MM.1S (cell line): Measurements from ENCODE around the gene SPEG.
A peak's percentile ranks its signal among the peaks of the same experiment; 100 is the strongest.

Experiments
- DNase-seq: peaks from one replicate; pipeline ENCODE4 v3.0.0-alpha.2; 2015
- H2AFZ ChIP-seq: fragments of 300-600 bp; sonication (generic); 2 replicates; pipeline ENCODE4 v1.6.0; 2016; ENCODE audit warnings: antibody characterized with exemption, low read length
- H3F3A ChIP-seq: fragments of 300-600 bp; sonication (generic); 2 replicates; pipeline ENCODE4 v1.6.1; 2016; ENCODE audit warnings: mild to moderate bottlenecking, antibody characterized with exemption, low read length, moderate library complexity, mixed read lengths; ENCODE audit not compliant: insufficient read depth
- H3K27ac ChIP-seq: fragments of 300-600 bp; sonication (generic); 2 replicates; pipeline ENCODE4 v1.5.1; 2016; ENCODE audit warnings: mild to moderate bottlenecking, low read length
- H3K27me3 ChIP-seq: fragments of 300-600 bp; sonication (generic); replicated peaks from 2 replicates; pipeline ENCODE4 v1.6.0; 2016; ENCODE audit warnings: low read length; ENCODE audit not compliant: insufficient read depth
- H3K36me3 ChIP-seq: fragments of 300-600 bp; sonication (generic); replicated peaks from 2 replicates; pipeline ENCODE4 v1.6.1; 2016; ENCODE audit warnings: mild to moderate bottlenecking, low read length, mixed read lengths; ENCODE audit not compliant: insufficient read depth
- H3K4me1 ChIP-seq: fragments of 300-600 bp; sonication (generic); 2 replicates; pipeline ENCODE4 v1.6.1; 2016; ENCODE audit warnings: low read length, mixed read lengths
- H3K4me2 ChIP-seq: fragments of 300-600 bp; sonication (generic); 2 replicates; pipeline ENCODE4 v1.6.0; 2016; ENCODE audit warnings: low read depth, low read length
- H3K4me3 ChIP-seq: fragments of 300-600 bp; sonication (generic); 2 replicates; pipeline ENCODE4 v1.5.1; 2016; ENCODE audit warnings: low read length, mixed read lengths
- H3K79me2 ChIP-seq: fragments of 300-600 bp; sonication (generic); 2 replicates; pipeline ENCODE4 v1.6.1; 2016; ENCODE audit warnings: mixed run types, low read length, mixed read lengths
- H3K9ac ChIP-seq: fragments of 300-600 bp; sonication (generic); 2 replicates; pipeline ENCODE4 v1.6.1; 2016; ENCODE audit warnings: low read length, mixed read lengths
- H3K9me2 ChIP-seq: fragments of 300-600 bp; sonication (generic); replicated peaks from 2 replicates; pipeline ENCODE4 v1.6.1; 2016; ENCODE audit warnings: mild to moderate bottlenecking, low read length, mixed read lengths; ENCODE audit not compliant: insufficient read depth
- H3K9me3 ChIP-seq: fragments of 300-600 bp; sonication (generic); replicated peaks from 2 replicates; pipeline ENCODE4 v1.6.1; 2016; ENCODE audit warnings: mild to moderate bottlenecking, low read length, mixed read lengths; ENCODE audit not compliant: insufficient read depth
- H4K20me1 ChIP-seq: fragments of 300-600 bp; sonication (generic); 2 replicates; pipeline ENCODE4 v1.6.1; 2016; ENCODE audit warnings: mild to moderate bottlenecking, low read length, moderate library complexity, mixed read lengths; ENCODE audit not compliant: insufficient read depth
- EZH2 ChIP-seq: fragments of 300-600 bp; sonication (generic); optimal IDR thresholded peaks from 2 replicates; pipeline ENCODE3; 2017; ENCODE audit warnings: low read depth, mild to moderate bottlenecking, antibody characterized with exemption, low read length, mixed read lengths
- EZH2phosphoT487 ChIP-seq: fragments of 300-600 bp; sonication (generic); IDR thresholded peaks from 2 replicates; pipeline ENCODE4 v1.6.1; 2018; ENCODE audit warnings: antibody characterized with exemption, low read length
- TF ChIP-seq, protein P1 (sequence below): fragments of 300-600 bp; sonication (generic); IDR thresholded peaks from 2 replicates; pipeline ENCODE4 v1.5.1; 2016; ENCODE audit warnings: antibody characterized with exemption, low read length, mixed read lengths

Gene SPEG

DNA sequence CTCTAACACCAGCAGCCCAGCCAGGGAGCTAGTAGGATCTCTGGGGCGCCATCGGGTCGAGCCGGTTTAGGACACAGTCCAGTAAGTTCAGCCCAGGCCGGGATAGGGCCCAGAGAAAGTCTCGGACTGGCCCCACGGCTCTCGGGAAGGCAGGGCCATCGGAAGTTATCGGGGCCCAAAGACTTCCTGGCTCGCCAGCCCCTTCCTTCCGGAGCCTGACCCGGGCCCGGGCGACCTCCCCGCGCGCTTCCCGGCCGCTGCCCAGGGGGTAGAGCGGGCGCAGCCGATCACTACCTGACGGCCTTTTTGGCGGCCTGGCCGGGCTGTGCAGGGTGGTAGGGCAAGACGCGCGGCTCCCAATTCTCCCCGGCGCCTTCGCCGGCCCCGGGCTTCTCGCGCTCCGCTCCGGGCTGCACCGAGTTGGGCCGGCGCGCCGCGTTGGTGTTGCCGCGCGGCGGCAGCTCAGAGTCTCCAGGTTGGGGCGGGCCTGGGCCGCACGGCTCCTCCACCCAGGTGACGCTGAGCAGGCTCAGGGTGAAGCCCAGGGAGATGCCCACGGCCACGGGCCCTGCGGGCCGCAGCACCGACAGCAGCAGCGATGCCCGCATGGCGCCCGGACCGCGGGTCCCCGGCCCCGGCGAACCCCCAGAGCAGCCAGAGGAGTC is 108.4 kb downstream of the SPEG start:
- H3F3A ChIP-seq, result peaks cover 9% of the 10 kb centered on the region
- TF ChIP-seq, protein P1, sequence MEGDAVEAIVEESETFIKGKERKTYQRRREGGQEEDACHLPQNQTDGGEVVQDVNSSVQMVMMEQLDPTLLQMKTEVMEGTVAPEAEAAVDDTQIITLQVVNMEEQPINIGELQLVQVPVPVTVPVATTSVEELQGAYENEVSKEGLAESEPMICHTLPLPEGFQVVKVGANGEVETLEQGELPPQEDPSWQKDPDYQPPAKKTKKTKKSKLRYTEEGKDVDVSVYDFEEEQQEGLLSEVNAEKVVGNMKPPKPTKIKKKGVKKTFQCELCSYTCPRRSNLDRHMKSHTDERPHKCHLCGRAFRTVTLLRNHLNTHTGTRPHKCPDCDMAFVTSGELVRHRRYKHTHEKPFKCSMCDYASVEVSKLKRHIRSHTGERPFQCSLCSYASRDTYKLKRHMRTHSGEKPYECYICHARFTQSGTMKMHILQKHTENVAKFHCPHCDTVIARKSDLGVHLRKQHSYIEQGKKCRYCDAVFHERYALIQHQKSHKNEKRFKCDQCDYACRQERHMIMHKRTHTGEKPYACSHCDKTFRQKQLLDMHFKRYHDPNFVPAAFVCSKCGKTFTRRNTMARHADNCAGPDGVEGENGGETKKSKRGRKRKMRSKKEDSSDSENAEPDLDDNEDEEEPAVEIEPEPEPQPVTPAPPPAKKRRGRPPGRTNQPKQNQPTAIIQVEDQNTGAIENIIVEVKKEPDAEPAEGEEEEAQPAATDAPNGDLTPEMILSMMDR, result no peak
- TF ChIP-seq EZH2 (no peak), EZH2phosphoT487 (no peak)
- H3K9ac ChIP-seq, result peak overlapping the region; percentile 93
- no peaks in the 10 kb centered on the region for H3K36me3 ChIP-seq
- H3K9me3 ChIP-seq, result no peaks in the 10 kb centered on the region
- no peaks in the 10 kb centered on the region for H3K27me3 ChIP-seq
- peaks cover 11% of the 10 kb centered on the region for H3K79me2 ChIP-seq
- peak overlapping the region; percentile 94 for H3K27ac ChIP-seq
- peak overlapping the region; percentile 84 for H3K4me3 ChIP-seq
- peak overlapping the region; percentile 79 for H3K4me2 ChIP-seq
- H4K20me1 ChIP-seq, result no peaks in the 10 kb centered on the region
- no peaks in the 10 kb centered on the region for H3K9me2 ChIP-seq
- peak; percentile 45 for DNase-seq
- peak overlapping the region; percentile 85 for H2AFZ ChIP-seq
- H3K4me1 ChIP-seq, result 0 out of 2 replicates have a peak, but pooled peaks cover 4% of the 10 kb centered on the region

DNA sequence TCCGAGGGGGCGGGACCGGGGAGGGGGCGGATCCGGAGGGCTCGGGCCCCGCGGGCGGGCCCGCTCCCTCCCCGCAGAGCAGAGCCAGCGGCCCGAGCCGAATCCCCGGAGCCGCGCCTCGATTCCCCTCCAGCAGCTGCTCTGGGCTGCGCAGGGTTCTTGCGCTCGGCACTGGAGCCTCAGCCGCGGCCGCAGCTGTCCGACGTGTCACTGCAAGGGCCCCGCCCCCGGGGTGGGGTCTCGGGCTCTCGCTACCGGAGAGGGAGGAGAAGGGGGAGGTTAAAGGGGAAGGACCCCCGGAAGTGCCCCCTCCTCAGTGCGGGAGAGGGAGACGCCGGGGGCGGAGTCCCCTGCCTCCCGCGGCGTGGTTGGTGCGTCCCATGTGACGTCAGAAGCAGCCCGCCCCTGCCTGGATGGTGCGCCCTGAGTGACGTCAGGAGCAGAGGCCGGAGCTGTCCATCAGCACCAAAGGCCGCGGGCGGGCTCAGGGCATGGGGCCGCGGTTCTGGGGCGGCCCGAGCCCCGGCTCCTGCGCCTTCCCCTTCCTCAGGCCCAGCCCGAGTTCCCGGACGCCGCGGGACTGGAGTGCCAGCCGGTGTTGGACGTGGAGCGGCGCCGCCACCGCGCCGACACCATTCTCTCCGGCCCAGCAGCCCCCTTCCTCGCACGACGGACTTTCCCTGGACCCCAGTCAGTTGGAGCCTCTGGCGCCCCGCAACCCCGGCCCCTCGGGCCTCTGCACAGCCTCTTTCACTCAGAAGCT is 109.1 kb downstream of the SPEG start, which contains the start of the genes CHPF and TMEM198:
Gene CHPF (minus strand): TSS at position 214 of the 763 bp plus-strand sequence. CDS start 271 bp downstream, outside the sequence.
Gene TMEM198 (plus strand): TSS at position 433 of the 763 bp plus-strand sequence. CDS start 700 bp downstream, outside the sequence.
- TF ChIP-seq EZH2phosphoT487 (no peak), EZH2 (no peak)
- TF ChIP-seq, protein P1, result no peak
- no peaks in the 10 kb centered on the region for H3K9me2 ChIP-seq
- H3K4me2 ChIP-seq, result peak within 1 kb of the TSS; percentile 79
- no peaks in the 10 kb centered on the region for H3K27me3 ChIP-seq
- H3F3A ChIP-seq, result peaks cover 9% of the 10 kb centered on the region
- H4K20me1 ChIP-seq, result no peaks in the 10 kb centered on the region
- H3K4me1 ChIP-seq, result 0 out of 2 replicates have a peak, but pooled peaks cover 4% of the 10 kb centered on the region
- peaks cover 11% of the 10 kb centered on the region for H3K79me2 ChIP-seq
- peak within 1 kb of the TSS; percentile 84 for H3K4me3 ChIP-seq
- H3K36me3 ChIP-seq, result no peaks in the 10 kb centered on the region
- DNase-seq, result peak; percentile 97
- peak within 1 kb of the TSS; percentile 93 for H3K9ac ChIP-seq
- H3K27ac ChIP-seq, result peak within 1 kb of the TSS; percentile 94
- no peaks in the 10 kb centered on the region for H3K9me3 ChIP-seq
- H2AFZ ChIP-seq, result peak within 1 kb of the TSS; percentile 85

DNA sequence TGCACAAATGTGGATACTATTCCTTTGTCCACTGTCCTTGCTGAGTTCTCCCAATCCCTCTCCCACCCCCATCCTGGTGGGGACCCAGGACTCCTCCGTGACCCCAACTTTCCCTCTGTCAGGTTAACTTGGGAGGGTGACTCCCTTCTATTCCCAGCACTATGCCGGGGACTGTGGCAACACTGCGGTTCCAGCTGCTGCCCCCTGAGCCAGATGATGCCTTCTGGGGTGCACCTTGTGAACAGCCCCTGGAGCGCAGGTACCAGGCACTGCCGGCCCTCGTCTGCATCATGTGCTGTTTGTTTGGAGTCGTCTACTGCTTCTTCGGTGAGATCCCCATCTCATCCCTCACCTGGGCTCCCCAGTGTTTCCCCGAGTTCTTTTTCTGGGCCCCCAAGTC is 109.9 kb downstream of the SPEG start:
- Histone ChIP-seq H3K27ac (no peak overlapping the region), H3K4me2 (peak overlapping the region; percentile 79), H3K36me3 (no peaks in the 10 kb centered on the region), H3K4me1 (0 out of 2 replicates have a peak, but pooled peaks cover 4% of the 10 kb centered on the region), H3K9me2 (no peaks in the 10 kb centered on the region), H3K9me3 (no peaks in the 10 kb centered on the region), H3K79me2 (peaks cover 11% of the 10 kb centered on the region), H3K27me3 (no peaks in the 10 kb centered on the region), H3F3A (peaks cover 9% of the 10 kb centered on the region), H3K4me3 (peak overlapping the region; percentile 84; the same call in 1 of the 2 replicates), H4K20me1 (no peaks in the 10 kb centered on the region), H3K9ac (no peak overlapping the region), H2AFZ (no peak overlapping the region)
- DNase-seq, result no peak
- TF ChIP-seq EZH2, result no peak
- TF ChIP-seq, protein P1, result no peak
- no peak for TF ChIP-seq EZH2phosphoT487
